GM21825 (cell line): ENCODE results near the gene DYNLRB1.
A peak's percentile ranks its signal among the peaks of the same experiment; 100 is the strongest.

Experiments
- ATAC-seq: cut with Tn5 transposase; IDR thresholded peaks from one replicate; pipeline ENCODE4 v1.9.1; 2021; ENCODE audit warnings: mild to moderate bottlenecking, moderate library complexity; ENCODE audit not compliant: unreplicated experiment

Gene DYNLRB1

DNA sequence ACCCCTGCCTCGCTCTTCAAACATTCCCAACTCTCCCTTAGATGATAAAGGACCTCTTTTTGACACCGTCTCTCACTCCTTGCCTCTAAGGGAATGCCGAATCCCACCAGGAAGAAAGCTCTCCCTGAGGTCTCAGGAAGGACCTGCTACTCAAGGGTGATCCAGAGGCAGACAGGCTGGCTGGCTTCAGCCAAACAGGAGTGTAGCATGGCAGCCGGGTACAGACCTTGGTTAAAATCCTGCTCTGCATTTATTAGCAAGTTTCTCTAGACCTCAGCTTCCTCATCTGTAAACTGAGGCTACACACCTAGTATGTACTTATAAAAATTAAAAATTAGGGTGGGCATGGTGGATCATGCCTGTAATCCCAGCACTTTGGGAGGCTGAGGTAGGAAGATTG is 59.5 kb downstream of the DYNLRB1 start:
- ATAC-seq = no peak

DNA sequence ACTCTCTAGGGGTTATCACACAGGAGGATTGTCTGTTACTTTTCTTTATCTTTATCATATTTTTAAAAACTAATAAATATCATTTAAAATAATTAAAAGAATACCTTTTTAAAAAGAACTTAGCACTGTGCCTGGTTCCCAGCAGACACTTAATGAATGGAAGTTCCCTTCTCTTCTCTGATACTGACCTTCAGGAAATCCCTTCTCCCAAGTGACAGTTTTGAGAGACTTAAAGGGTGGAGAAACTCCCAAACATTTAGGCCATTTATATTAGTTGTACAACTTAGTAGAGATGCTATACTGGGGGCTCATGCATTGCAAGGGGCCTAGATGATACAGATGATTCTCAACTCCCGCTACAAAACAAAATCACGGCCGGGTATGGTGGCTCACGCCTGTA is 60.8 kb downstream of the DYNLRB1 start:
- ATAC-seq = no peak

DNA sequence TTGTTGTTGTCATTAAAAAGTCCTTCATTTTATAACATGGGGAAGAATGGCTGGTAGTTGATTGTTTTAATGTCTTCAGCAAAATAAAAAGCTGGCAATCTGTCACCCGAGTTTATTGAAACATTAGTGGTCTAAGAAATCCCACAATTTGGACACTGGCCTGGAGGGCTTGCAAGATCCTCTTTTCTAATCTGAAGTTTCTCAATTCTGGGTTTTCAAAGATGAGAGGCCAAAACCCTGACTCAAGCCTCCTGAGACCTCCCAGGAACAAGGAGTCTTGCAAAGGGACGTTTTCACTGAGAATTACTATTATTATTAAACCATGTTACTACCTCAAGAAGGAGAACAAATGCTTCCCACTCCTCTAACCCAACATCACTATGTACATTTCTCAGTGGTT is 61.8 kb downstream of the DYNLRB1 start:
- ATAC-seq = no peak

DNA sequence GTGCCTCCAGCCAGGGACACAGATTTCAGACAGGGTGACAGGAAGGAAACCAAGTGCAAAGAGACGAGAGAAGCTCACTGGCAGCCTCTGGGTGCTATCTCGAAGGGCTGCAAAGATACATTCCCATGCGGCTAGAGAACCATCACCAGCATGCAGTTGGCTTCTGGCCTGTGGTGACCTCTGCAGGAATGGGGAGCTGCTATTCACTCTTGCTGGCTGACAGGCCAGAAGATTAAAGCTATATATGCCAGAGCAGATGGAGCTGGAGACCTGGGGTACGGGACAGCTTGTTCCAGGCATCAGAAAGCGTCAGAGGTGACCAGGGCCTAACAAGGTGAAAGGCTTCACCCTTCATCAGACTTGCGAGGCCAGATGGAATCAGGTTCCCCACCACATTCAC is 62.3 kb downstream of the DYNLRB1 start:
- no peak for ATAC-seq

DNA sequence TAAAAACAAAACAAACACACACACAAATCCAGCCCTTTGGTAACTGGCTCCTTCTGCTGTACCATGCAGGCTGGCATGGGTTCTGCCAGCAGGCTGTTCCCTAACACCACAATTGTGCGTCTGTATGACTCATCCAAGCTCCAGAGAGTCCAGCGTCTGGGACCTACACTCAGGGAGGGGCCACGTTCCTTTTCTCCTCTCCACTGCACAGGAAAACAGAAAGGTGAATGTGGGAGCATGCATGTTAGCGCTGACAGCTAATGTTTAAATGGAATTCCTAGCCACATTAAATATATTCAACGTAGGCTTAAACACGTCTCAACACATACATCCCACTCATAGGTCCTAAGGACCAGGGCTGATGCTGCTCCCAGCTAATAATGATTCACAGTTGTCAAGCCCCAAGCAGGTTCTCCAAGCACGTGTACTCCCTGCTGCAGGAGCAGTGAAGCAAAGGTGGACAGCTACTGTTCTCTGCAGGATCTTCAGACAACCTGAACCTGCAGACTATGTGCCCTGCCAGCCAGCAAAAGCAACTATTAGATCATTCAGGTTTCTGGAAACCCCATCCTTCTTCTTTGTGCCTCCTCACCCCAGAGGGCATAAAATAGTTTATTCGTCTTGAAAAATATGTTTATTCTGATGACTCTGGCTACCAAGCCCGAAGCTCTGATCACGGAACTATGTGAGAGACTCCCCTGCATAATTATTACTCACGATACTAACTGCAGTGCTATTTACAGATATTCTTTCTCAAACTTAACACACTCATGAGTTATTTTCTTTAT is 63.2 kb downstream of the DYNLRB1 start:
- no peak for ATAC-seq

DNA sequence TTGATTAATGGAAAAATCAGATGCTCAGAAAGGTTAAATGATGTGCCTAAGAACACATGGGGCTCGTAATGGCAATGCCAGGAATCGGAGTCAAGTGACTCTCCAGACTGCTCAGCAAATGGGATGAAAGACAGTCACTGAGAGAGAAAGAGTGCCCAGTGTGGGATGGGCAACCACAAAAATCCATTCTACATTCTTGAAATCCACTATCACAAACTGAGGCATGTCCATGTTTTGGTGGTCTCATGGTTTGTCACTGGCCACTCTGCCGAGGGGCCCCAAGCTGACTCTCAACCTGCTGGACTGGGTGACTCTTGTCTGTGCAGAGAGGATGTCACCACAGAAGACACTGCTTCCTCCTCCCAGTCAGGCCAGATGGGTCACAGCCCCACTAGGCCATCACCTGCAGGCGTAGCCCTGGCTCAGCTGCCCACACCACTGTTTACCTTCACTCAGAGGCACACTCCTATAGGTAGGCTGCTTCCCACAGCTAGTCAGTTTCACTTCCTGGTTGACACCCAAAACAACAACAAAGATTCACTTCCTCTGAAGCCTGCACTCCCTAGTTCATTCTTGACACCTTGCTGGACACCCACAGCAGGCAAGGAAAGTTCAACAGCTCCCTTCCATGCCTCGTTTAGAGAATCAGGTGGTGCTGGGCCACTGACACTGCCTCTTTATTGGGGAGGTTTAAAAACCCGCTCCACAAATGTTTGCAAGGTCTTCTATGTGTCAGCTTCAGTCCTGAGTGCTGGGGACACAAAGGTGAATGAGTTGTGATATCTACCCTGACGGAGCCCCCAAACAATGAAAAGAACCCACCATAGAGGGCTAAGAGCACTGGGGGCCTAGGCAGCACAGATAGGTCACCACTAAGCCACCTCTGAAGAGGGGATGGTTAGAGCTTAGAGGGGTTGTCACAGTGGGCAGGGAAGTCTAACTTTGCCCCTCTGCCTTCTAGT is 64.0 kb downstream of the DYNLRB1 start:
- peak; percentile 62 for ATAC-seq

- ATAC-seq = peak; percentile 40
Observed at GRCh38 chr20:34581341-34582184, 65.3 kb downstream of the DYNLRB1 start.

GRCh38 chr20:34582221-34582620 is 66.0 kb downstream of the DYNLRB1 start:
- no peak for ATAC-seq

GRCh38 chr20:34582911-34583310 is 66.7 kb downstream of the DYNLRB1 start:
- no peak for ATAC-seq

GRCh38 chr20:34583544-34583943 is 67.3 kb downstream of the DYNLRB1 start:
- no peak for ATAC-seq

GRCh38 chr20:34585019-34585418 is 68.8 kb downstream of the DYNLRB1 start:
- ATAC-seq = no peak

DNA sequence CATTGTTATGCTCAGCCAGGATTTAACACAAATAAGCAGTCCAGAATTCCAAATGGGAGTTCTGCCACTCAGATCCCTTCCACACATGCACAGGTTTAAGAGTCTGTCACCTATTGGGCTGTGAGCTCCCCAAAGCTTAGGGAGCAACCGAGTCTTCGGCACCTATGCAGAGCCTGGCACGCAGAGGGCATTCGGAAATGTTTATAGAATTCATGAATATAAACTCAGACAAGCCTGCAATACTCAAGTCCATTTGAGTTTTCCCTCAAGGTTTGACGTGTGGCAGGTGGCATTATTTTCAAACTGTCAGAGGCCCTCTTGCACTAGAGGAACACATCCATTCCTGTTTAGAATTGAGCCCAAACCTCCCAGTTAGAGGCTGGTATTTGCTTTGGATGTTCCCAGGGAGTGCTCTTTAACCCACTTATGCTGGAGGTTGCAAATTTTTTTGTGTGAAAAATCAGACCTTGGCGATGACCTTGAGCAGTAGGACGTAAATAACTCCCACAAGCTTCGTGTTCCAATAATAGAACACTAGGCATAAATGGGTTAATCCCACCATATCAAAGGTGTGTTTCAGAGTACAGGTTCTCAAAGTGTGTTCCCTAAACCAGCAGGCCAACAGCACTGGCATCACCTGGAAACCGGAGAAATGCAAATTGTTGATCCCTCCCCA is 70.4 kb downstream of the DYNLRB1 start:
- no peak for ATAC-seq
